ENCODE measurements around the gene PARP14. TPM values are rescaled to one million over a fixed set of nuclear protein-coding genes. Genes with fewer than 3 reads are reported as not detected.

Gene PARP14
- total RNA-seq, result 54.8 and 56.2 TPM in 2 replicates

GRCh38 chr3:122680475-122681283 is at the start of gene PARP14:
Gene PARP14 (plus strand): TSS chr3:122680839. CDS start chr3:122680884, 45 bp downstream.

Other genes starting within 250 kb of the PARP14 start
- gene KPNA1, start 165.9 kb upstream of the PARP14 start, total RNA-seq, result 36.1 and 44.2 TPM in 2 replicates
- 12.5 and 20.5 TPM in 2 replicates for gene PARP9, start 116.5 kb upstream of the PARP14 start, total RNA-seq
- 21.7 and 29.2 TPM in 2 replicates for gene DTX3L, start 116.5 kb upstream of the PARP14 start, total RNA-seq
- 0.14 and 0.22 TPM in 2 replicates for gene PARP15, start 103.2 kb upstream of the PARP14 start, total RNA-seq
- gene HSPBAP1, start 113.0 kb downstream of the PARP14 start, total RNA-seq, result 5.4 and 7.9 TPM in 2 replicates
- 19.5 and 26.3 TPM in 2 replicates for gene SLC49A4, start 114.2 kb downstream of the PARP14 start, total RNA-seq

All from placental pericyte (primary cell).